Lower leg skin (tissue), 3 donors: ENCODE results near the gene SCUBE3.

Source experiments
- CTCF ChIP-seq, 3 donors: fragments of 450-650 bp; IDR thresholded peaks; one replicate each; pipeline ENCODE4 v1.5.1; 2016; ENCODE audit warnings: antibody characterized with exemption in 3 of 3, mild to moderate bottlenecking in 3 of 3, moderate library complexity in 2 of 3
- POLR2A ChIP-seq, 2 donors: fragments of 450-650 bp; IDR thresholded peaks; one replicate each; pipeline ENCODE4 v1.6.1; 2016 to 2017; ENCODE audit warnings: antibody characterized with exemption in 2 of 2, mild to moderate bottlenecking in 1 of 2, moderate library complexity in 1 of 2

- no peak for TF ChIP-seq POLR2A (IDR thresholded peaks at IDR 0.05)
- TF ChIP-seq CTCF (IDR thresholded peaks at IDR 0.05) = no peak
Measured at GRCh38 chr6:35194390-35194789, 19.4 kb upstream of the SCUBE3 start.
